ENCODE measurements around the gene PDZD8.

PDZD8 gene

GRCh38 chr10:117390420-117390819 is 15.2 kb upstream of the PDZD8 start:
- Histone ChIP-seq H3K4me3 (ENCODE audit: low read length in 2 of 2) (no peak overlapping the region), H3K9ac (ENCODE audit: low read depth, low read length, poor library complexity) (no peak overlapping the region), H2BK5ac (ENCODE audit: low read length) (no peak overlapping the region), H3K79me1 (ENCODE audit: low read depth, low read length) (no peaks in the 10 kb centered on the region), H4K91ac (ENCODE audit: low read depth, low read length, poor library complexity) (no peak overlapping the region), H3K36me3 (replicated peaks in 1 of 2; ENCODE audit: control insufficient read depth in 2 of 2, insufficient read depth in 2 of 2, low read length in 2 of 2) (no peaks in the 10 kb centered on the region), H3K27ac (replicated peaks; ENCODE audit: low read length) (no peak overlapping the region), H2BK120ac (ENCODE audit: low read depth, low read length) (no peak overlapping the region), H3K23ac (ENCODE audit: low read depth, low read length, poor library complexity) (no peak overlapping the region), H2AK5ac (ENCODE audit: low read depth, low read length) (no peak overlapping the region), H3K9me3 (replicated peaks in 1 of 2; ENCODE audit: control insufficient read depth in 2 of 2, insufficient read depth in 1 of 2, low read depth in 1 of 2, low read length in 2 of 2) (no peaks in the 10 kb centered on the region), H3K4me1 (ENCODE audit: control insufficient read depth in 2 of 2, insufficient read depth in 1 of 2, low read depth in 1 of 2, low read length in 2 of 2) (no peaks in the 10 kb centered on the region), H3K14ac (ENCODE audit: low read length) (no peak overlapping the region), H2BK12ac (ENCODE audit: low read length) (no peak overlapping the region), H3K18ac (ENCODE audit: low read length) (no peak overlapping the region), H3K4ac (ENCODE audit: low read length) (no peak overlapping the region), H2AFZ (ENCODE audit: low read length) (no peak overlapping the region), H3K27me3 (ENCODE audit: control insufficient read depth in 3 of 3, insufficient read depth in 3 of 3, low read depth in 1 of 3, low read length in 3 of 3) (peaks cover 0 to 31% (median 0%) of the 10 kb centered on the region in 3 experiments), H4K8ac (ENCODE audit: low read depth, low read length) (no peak overlapping the region), H3K4me2 (ENCODE audit: insufficient read depth, low read length, poor library complexity, severe bottlenecking) (no peak overlapping the region), H2BK15ac (ENCODE audit: low read length) (no peak overlapping the region)
- DNase-seq (ENCODE audit: low spot score), result no peak
- WGBS, 2 donors (ENCODE audit: extremely low coverage in 2 of 2, insufficient read length in 2 of 2, insufficient replicate concordance in 1 of 2), result no CpG with 5 or more reads among the region's 3 CpGs

- Histone ChIP-seq H3K27ac (replicated peaks; ENCODE audit: low read length) (no peak overlapping the region), H3K14ac (ENCODE audit: low read length) (no peak overlapping the region), H3K4me2 (ENCODE audit: insufficient read depth, low read length, poor library complexity, severe bottlenecking) (no peak overlapping the region), H4K8ac (ENCODE audit: low read depth, low read length) (no peak overlapping the region), H2AK5ac (ENCODE audit: low read depth, low read length) (no peak overlapping the region), H2BK120ac (ENCODE audit: low read depth, low read length) (no peak overlapping the region), H3K23ac (ENCODE audit: low read depth, low read length, poor library complexity) (no peak overlapping the region), H3K9me3 (replicated peaks in 1 of 2; ENCODE audit: control insufficient read depth in 2 of 2, insufficient read depth in 1 of 2, low read depth in 1 of 2, low read length in 2 of 2) (no peaks in the 10 kb centered on the region), H3K18ac (ENCODE audit: low read length) (no peak overlapping the region), H3K4me3 (ENCODE audit: low read length in 2 of 2) (no peak overlapping the region), H3K27me3 (ENCODE audit: control insufficient read depth in 3 of 3, insufficient read depth in 3 of 3, low read depth in 1 of 3, low read length in 3 of 3) (peaks cover 0 to 31% (median 0%) of the 10 kb centered on the region in 3 experiments), H3K9ac (ENCODE audit: low read depth, low read length, poor library complexity) (no peak overlapping the region), H2BK15ac (ENCODE audit: low read length) (no peak overlapping the region), H3K4me1 (ENCODE audit: control insufficient read depth in 2 of 2, insufficient read depth in 1 of 2, low read depth in 1 of 2, low read length in 2 of 2) (no peaks in the 10 kb centered on the region), H2BK12ac (ENCODE audit: low read length) (no peak overlapping the region), H2AFZ (ENCODE audit: low read length) (no peak overlapping the region), H3K79me1 (ENCODE audit: low read depth, low read length) (no peaks in the 10 kb centered on the region), H4K91ac (ENCODE audit: low read depth, low read length, poor library complexity) (no peak overlapping the region), H3K4ac (ENCODE audit: low read length) (no peak overlapping the region), H2BK5ac (ENCODE audit: low read length) (no peak overlapping the region), H3K36me3 (replicated peaks in 1 of 2; ENCODE audit: control insufficient read depth in 2 of 2, insufficient read depth in 2 of 2, low read length in 2 of 2) (no peaks in the 10 kb centered on the region)
- DNase-seq (ENCODE audit: low spot score), result no peak
- WGBS, 2 donors (ENCODE audit: extremely low coverage in 2 of 2, insufficient read length in 2 of 2, insufficient replicate concordance in 1 of 2), result no CpG with 5 or more reads among the region's 2 CpGs
Measured at GRCh38 chr10:117386805-117387204, 11.6 kb upstream of the PDZD8 start.

GRCh38 chr10:117382861-117383260 is 7.6 kb upstream of the PDZD8 start:
- no peak overlapping the region for H2AFZ ChIP-seq (ENCODE audit: low read length)
- peaks cover 0 to 35% (median 0%) of the 10 kb centered on the region in 3 experiments for H3K27me3 ChIP-seq (ENCODE audit: control insufficient read depth in 3 of 3, insufficient read depth in 3 of 3, low read depth in 1 of 3, low read length in 3 of 3)
- H2AK5ac ChIP-seq (ENCODE audit: low read depth, low read length), result no peak overlapping the region
- no peak overlapping the region for H3K4ac ChIP-seq (ENCODE audit: low read length)
- no peak overlapping the region for H3K4me3 ChIP-seq (ENCODE audit: low read length in 2 of 2)
- H2BK12ac ChIP-seq (ENCODE audit: low read length), result no peak overlapping the region
- H3K18ac ChIP-seq (ENCODE audit: low read length), result no peak overlapping the region
- DNase-seq (ENCODE audit: low spot score), result no peak
- WGBS, 2 donors (ENCODE audit: extremely low coverage in 2 of 2, insufficient read length in 2 of 2, insufficient replicate concordance in 1 of 2), result no CpG with 5 or more reads among the region's 1 CpG
- no peak overlapping the region for H4K91ac ChIP-seq (ENCODE audit: low read depth, low read length, poor library complexity)
- no peak overlapping the region for H3K14ac ChIP-seq (ENCODE audit: low read length)
- H2BK120ac ChIP-seq (ENCODE audit: low read depth, low read length), result no peak overlapping the region
- no peaks in the 10 kb centered on the region for H3K79me1 ChIP-seq (ENCODE audit: low read depth, low read length)
- H3K9ac ChIP-seq (ENCODE audit: low read depth, low read length, poor library complexity), result no peak overlapping the region
- H3K23ac ChIP-seq (ENCODE audit: low read depth, low read length, poor library complexity), result no peak overlapping the region
- H3K4me1 ChIP-seq (ENCODE audit: control insufficient read depth in 2 of 2, insufficient read depth in 1 of 2, low read depth in 1 of 2, low read length in 2 of 2), result no peaks in the 10 kb centered on the region
- H4K8ac ChIP-seq (ENCODE audit: low read depth, low read length), result no peak overlapping the region
- H2BK15ac ChIP-seq (ENCODE audit: low read length), result no peak overlapping the region
- H3K4me2 ChIP-seq (ENCODE audit: insufficient read depth, low read length, poor library complexity, severe bottlenecking), result no peak overlapping the region
- no peaks in the 10 kb centered on the region for H3K9me3 ChIP-seq (replicated peaks in 1 of 2; ENCODE audit: control insufficient read depth in 2 of 2, insufficient read depth in 1 of 2, low read depth in 1 of 2, low read length in 2 of 2)
- H3K27ac ChIP-seq (replicated peaks; ENCODE audit: low read length), result no peak overlapping the region
- no peaks in the 10 kb centered on the region for H3K36me3 ChIP-seq (replicated peaks in 1 of 2; ENCODE audit: control insufficient read depth in 2 of 2, insufficient read depth in 2 of 2, low read length in 2 of 2)
- H2BK5ac ChIP-seq (ENCODE audit: low read length), result no peak overlapping the region

- Histone ChIP-seq H3K27me3 (ENCODE audit: control insufficient read depth in 3 of 3, insufficient read depth in 3 of 3, low read depth in 1 of 3, low read length in 3 of 3) (peaks cover 0 to 7% (median 6%) of the 10 kb centered on the region in 3 experiments), H3K4me3 (ENCODE audit: low read length in 2 of 2) (peak overlapping the region; percentile 93 to 95), H2BK120ac (ENCODE audit: low read depth, low read length) (peak overlapping the region; percentile 66), H4K8ac (ENCODE audit: low read depth, low read length) (no peak overlapping the region), H3K36me3 (replicated peaks in 1 of 2; ENCODE audit: control insufficient read depth in 2 of 2, insufficient read depth in 2 of 2, low read length in 2 of 2) (peaks cover 0 to 21% of the 10 kb centered on the region in 2 donors), H2BK15ac (ENCODE audit: low read length) (peak overlapping the region; percentile 65), H3K9me3 (replicated peaks in 1 of 2; ENCODE audit: control insufficient read depth in 2 of 2, insufficient read depth in 1 of 2, low read depth in 1 of 2, low read length in 2 of 2) (peaks cover 0 to 2% of the 10 kb centered on the region in 2 donors), H3K4me2 (ENCODE audit: insufficient read depth, low read length, poor library complexity, severe bottlenecking) (peak overlapping the region; percentile 96), H2BK5ac (ENCODE audit: low read length) (peak overlapping the region; percentile 48), H2AK5ac (ENCODE audit: low read depth, low read length) (peak overlapping the region; percentile 15), H3K23ac (ENCODE audit: low read depth, low read length, poor library complexity) (peak overlapping the region; percentile 96), H3K27ac (replicated peaks; ENCODE audit: low read length) (no peak overlapping the region), H3K14ac (ENCODE audit: low read length) (peak overlapping the region; percentile 60), H4K91ac (ENCODE audit: low read depth, low read length, poor library complexity) (no peak overlapping the region), H3K9ac (ENCODE audit: low read depth, low read length, poor library complexity) (peak overlapping the region; percentile 90), H2BK12ac (ENCODE audit: low read length) (no peak overlapping the region), H3K4ac (ENCODE audit: low read length) (no peak overlapping the region), H3K4me1 (ENCODE audit: control insufficient read depth in 2 of 2, insufficient read depth in 1 of 2, low read depth in 1 of 2, low read length in 2 of 2) (peaks cover 3 to 11% of the 10 kb centered on the region in 2 donors), H3K79me1 (ENCODE audit: low read depth, low read length) (peaks cover 8% of the 10 kb centered on the region), H2AFZ (ENCODE audit: low read length) (peak overlapping the region; percentile 99), H3K18ac (ENCODE audit: low read length) (peak overlapping the region; percentile 93)
- WGBS, 2 donors (ENCODE audit: extremely low coverage in 2 of 2, insufficient read length in 2 of 2, insufficient replicate concordance in 1 of 2), result no CpG with 5 or more reads among the region's 92 CpGs
- DNase-seq (ENCODE audit: low spot score), result no peak
Measured at GRCh38 chr10:117374506-117375359, 507 bp downstream of the PDZD8 start.
